HUES6 (cell line): Measurements from ENCODE around the gene SLC44A4.

Experiments used
- H3K27ac ChIP-seq: 2 replicates; pipeline ENCODE4 v1.7.0; 2013; ENCODE audit warnings: low read depth, mild to moderate bottlenecking, low read length, inconsistent platforms
- H3K27me3 ChIP-seq: 2 replicates; pipeline ENCODE4 v1.6.1; 2013; ENCODE audit warnings: low read length; ENCODE audit not compliant: control insufficient read depth, insufficient read depth
- H3K36me3 ChIP-seq: 2 replicates; pipeline ENCODE4 v1.6.1; 2013; ENCODE audit warnings: low read length; ENCODE audit not compliant: control insufficient read depth, insufficient read depth
- H3K4me1 ChIP-seq: 2 replicates; pipeline ENCODE4 v1.6.1; 2013; ENCODE audit warnings: low read length; ENCODE audit not compliant: control insufficient read depth, insufficient read depth
- H3K4me3 ChIP-seq: 2 replicates; pipeline ENCODE4 v1.5.1; 2013; ENCODE audit warnings: low read depth, low read length
- H3K9ac ChIP-seq: one replicate; pipeline ENCODE4 v1.6.1; 2013; ENCODE audit warnings: mild to moderate bottlenecking, low read length
- H3K9me3 ChIP-seq: 2 replicates; pipeline ENCODE4 v1.6.1; 2013; ENCODE audit warnings: low read depth, low read length; ENCODE audit not compliant: control insufficient read depth, insufficient read depth

The SLC44A4 gene

DNA sequence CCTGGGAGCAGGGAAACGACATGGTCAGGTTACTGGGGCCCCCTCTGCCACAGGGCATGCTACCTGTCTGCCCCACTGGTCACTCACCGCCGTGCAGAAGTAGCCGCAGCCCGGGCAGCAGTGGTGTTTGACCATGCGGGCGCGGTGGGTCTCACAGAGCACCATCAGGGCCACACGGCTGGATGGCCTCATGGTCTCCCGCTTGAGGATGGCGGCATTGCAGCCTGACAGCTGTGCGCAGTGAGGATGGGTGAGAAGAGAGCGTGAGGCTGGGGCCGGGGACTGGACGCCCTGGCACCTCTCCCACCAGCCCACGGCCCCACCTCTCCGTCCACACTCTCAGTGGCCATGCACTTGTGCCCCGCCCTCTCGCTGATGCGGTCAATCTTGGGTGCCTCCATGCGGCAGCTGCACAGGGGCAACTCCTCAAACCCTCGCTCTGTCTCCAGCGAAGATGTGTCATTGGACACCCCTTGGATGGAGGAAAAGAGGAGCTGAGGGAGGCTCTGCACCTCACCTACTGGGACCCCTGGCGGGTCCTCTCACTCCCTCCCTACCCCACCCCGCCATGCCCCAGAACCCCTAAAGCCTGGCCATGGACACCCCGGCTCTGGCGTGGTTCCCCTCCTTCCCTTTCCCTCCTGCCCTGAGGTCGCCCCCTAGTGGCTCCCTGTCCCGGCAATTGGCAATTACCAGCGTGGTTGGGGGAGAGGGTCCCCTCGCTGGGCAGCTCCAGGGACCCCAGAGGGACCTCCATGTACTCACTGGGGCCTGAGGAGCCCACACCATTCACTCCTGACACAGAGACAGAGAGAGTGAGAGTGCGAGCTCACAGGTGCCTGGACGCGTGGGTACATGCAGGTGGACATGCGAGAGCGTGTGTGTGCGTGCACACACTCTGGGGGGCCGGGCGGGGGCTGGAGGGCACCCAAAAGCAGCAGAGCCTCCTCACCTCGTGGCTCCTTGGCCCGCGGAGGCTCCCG, 9.8 kb upstream of the SLC44A4 start:
- Histone ChIP-seq H3K36me3 (peaks cover 89% of the 10 kb centered on the region), H3K9me3 (no peaks in the 10 kb centered on the region), H3K27ac (no peak overlapping the region), H3K4me1 (no peaks in the 10 kb centered on the region), H3K4me3 (no peak overlapping the region), H3K27me3 (no peaks in the 10 kb centered on the region), H3K9ac (no peak overlapping the region)

DNA sequence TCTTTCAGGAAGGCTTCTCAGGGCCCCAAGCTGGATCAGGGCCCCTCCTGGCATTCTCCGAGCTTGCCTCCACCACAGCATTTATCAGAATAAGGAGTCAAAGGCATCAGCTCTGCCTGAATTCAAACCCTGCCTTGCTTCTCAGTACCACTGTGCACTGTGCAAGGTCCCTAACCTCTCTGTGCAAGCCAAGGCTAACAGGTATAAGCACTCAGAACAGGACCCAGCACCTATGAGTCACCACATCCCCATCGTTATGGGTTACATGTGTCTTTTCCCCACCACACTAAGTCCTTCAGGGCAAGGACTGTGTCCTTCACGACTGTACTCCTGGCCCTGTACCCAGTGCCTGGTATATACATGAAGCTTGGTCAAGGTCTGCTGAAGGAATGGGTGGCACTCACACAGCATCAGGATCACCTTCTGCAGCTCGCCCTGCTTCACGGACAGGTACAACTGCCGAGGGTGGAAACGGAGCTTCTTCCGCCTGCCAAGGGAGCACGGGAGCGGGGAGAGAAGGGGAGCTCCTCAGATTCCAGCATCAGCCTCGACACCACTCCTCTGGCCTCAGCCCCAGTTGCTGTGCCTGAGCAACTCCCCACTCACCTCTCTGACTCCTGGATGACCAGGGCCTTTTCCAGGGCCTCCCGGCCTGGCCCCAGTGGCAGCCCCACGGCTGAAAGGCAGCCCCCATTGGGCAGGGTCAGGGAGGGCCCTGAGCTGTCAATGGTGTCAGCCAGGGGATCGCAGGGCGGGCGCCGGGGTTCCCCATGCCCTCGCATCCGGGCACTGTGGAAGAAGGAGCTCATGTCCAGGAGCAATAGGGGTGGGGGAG, 8.6 kb upstream of the SLC44A4 start:
- Histone ChIP-seq H3K4me1 (no peaks in the 10 kb centered on the region), H3K9ac (no peak overlapping the region), H3K27me3 (no peaks in the 10 kb centered on the region), H3K4me3 (no peak overlapping the region), H3K9me3 (no peaks in the 10 kb centered on the region), H3K27ac (no peak overlapping the region), H3K36me3 (peaks cover 89% of the 10 kb centered on the region)

DNA sequence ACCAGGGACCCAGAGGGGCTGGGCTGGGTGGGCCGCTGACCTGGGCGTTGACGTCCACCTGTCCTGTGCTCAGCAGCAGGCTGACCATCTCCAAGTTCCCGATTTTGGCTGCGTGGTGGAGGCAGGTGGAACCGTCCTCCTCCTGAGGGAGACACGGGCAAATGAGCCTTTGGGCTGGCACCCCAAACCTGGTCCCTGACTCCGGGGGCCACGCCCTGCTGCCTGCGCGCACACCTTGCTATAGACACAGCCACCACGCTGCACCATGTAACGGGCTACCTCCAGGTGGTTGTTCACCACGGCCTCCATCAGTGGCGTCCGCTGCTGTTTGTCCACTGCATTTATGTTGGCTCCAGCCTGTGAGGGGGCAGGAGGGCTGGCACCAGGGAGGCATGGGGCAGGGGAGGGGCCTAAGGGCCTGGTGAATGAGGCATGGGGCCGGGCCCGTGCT, 7.8 kb upstream of the SLC44A4 start:
- H3K36me3 ChIP-seq, result peaks cover 87% of the 10 kb centered on the region
- H3K9ac ChIP-seq, result no peak overlapping the region
- no peak overlapping the region for H3K4me3 ChIP-seq
- no peaks in the 10 kb centered on the region for H3K27me3 ChIP-seq
- H3K4me1 ChIP-seq, result no peaks in the 10 kb centered on the region
- no peak overlapping the region for H3K27ac ChIP-seq
- no peaks in the 10 kb centered on the region for H3K9me3 ChIP-seq

DNA sequence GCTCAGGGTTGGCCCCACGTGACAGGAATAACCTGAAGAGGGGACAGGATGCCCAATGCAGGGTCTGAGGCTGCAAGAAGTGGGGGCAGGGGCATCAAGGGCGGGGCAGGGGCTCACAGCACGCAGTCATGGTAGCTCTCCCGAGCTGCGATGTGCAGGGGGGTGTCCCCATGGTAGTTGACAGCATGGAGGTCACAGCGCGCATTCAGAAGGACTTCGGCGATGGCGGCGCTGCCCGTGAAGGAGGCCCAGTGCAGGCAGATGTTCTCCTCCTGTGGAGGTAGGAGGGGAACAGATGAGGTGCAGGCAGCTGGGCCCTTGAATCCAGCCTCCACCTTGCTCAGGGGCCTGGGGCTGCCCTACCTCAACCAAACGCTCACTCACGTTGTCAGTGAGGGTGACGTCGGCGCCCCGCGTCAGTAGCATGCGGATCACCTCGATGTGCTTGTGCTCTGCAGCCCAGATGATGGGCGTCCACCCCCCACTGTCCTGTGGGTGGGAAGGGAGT, 5.8 kb upstream of the SLC44A4 start:
- H3K4me1 ChIP-seq, result no peaks in the 10 kb centered on the region
- H3K27ac ChIP-seq, result no peak overlapping the region
- H3K4me3 ChIP-seq, result no peak overlapping the region
- H3K27me3 ChIP-seq, result no peaks in the 10 kb centered on the region
- H3K36me3 ChIP-seq, result peaks cover 94% of the 10 kb centered on the region
- H3K9ac ChIP-seq, result no peak overlapping the region
- H3K9me3 ChIP-seq, result no peaks in the 10 kb centered on the region

DNA sequence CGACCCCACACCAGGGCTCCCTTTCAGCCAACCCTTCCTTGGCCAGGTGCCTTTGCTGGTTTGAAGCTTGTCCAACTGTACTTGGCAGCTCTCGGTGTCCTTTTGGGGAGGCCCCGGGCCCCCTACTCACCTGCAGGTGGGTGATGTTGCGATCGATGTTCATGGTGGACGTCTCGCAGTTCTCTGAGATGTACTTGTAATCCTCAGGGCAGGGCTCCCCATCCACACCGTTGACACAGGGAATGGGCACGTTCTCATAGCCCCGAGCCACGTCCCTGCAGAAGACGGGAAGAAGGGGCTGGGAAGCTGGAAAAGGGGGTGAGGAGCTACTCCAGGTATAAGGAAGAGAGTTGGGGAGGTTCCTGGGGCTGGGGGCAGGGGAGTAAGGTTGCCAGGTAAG, 4.9 kb upstream of the SLC44A4 start:
- Histone ChIP-seq H3K36me3 (peaks cover 87% of the 10 kb centered on the region), H3K9ac (no peak overlapping the region), H3K4me1 (no peaks in the 10 kb centered on the region), H3K4me3 (no peak overlapping the region), H3K9me3 (no peaks in the 10 kb centered on the region), H3K27ac (no peak overlapping the region), H3K27me3 (no peaks in the 10 kb centered on the region)

DNA sequence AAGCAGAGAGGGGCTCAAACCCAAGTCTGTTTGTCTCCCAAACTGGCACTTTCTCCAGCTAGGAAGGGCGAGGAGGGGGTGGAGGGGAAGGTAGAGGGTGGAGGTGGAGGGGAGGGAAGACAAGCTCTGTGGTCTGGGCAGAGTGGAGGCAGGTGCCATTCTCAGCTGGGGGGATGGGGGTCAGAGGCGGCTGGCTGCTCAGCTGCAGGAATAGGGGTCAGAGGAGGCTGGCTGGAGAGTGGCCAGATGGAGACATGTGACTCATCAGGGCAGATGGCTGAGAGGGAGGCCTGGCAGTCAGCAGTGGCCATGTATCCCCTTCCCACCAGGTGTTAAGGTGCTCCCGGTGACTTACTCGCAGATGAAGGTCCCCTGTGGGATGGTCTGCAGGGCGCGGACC, 3.5 kb upstream of the SLC44A4 start:
- Histone ChIP-seq H3K9ac (no peak overlapping the region), H3K9me3 (no peaks in the 10 kb centered on the region), H3K27me3 (no peaks in the 10 kb centered on the region), H3K4me3 (no peak overlapping the region), H3K36me3 (peaks cover 74% of the 10 kb centered on the region), H3K27ac (no peak overlapping the region), H3K4me1 (no peaks in the 10 kb centered on the region)

DNA sequence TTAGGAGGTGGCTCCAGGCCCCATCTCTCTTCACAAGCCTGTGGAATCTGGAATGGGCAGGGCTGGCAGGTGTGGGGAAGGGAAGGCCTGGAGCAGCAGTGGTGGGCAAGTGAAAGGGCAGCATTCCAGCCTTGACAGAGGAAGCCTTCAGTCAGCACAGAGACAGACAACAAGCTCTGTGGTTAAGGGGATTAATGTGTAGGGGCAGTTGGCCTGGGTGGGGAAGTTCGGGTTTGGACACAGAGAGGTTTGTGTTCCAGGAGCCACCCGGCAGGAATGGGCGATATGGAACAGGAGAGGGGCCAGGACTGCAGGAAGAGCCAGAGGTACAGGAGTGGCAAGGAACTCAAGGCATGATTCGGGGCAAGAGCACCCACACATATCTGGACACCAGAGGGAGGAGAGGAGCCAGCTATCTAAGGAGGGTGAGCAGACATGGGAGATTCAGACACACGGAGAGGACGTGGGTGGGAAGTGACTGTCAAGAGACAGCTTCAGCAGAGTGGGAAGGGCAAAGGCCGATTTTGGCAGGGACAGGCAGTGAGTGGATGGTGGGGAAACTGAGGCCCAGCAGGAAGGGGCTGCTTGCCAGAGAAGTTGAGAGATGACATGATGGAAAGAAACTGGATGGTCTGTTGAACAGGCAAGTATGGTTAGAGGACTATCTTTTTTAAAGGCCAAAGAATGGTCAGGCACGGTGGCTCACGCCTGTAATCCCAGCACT, 2.5 kb upstream of the SLC44A4 start:
- H3K27ac ChIP-seq, result no peak overlapping the region
- H3K4me1 ChIP-seq, result no peaks in the 10 kb centered on the region
- H3K9me3 ChIP-seq, result no peaks in the 10 kb centered on the region
- peaks cover 63% of the 10 kb centered on the region for H3K36me3 ChIP-seq
- no peaks in the 10 kb centered on the region for H3K27me3 ChIP-seq
- no peak overlapping the region for H3K9ac ChIP-seq
- H3K4me3 ChIP-seq, result no peak overlapping the region

DNA sequence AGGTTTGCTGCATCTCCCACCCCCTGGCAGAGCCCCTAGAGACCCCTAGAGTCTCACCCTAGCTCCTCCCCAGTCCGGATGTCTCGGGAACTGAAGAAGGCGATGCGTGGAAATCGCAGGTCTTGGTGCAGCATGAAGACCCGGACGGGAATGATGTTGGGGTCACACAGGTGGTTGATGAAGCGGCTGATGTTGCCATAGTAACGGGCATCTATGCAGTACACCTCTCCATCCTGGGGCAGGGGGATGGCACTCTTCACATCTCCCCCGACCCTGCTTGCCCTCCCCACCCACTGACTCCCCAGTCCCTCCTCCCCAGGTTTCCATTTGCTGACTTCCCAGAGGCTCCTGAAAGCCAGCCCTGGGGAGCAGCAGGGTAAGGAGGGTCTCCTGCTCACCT, 1.8 kb upstream of the SLC44A4 start:
- H3K9ac ChIP-seq, result no peak overlapping the region
- no peak overlapping the region for H3K27ac ChIP-seq
- no peaks in the 10 kb centered on the region for H3K9me3 ChIP-seq
- H3K4me3 ChIP-seq, result no peak overlapping the region
- no peaks in the 10 kb centered on the region for H3K4me1 ChIP-seq
- H3K27me3 ChIP-seq, result no peaks in the 10 kb centered on the region
- peaks cover 58% of the 10 kb centered on the region for H3K36me3 ChIP-seq

DNA sequence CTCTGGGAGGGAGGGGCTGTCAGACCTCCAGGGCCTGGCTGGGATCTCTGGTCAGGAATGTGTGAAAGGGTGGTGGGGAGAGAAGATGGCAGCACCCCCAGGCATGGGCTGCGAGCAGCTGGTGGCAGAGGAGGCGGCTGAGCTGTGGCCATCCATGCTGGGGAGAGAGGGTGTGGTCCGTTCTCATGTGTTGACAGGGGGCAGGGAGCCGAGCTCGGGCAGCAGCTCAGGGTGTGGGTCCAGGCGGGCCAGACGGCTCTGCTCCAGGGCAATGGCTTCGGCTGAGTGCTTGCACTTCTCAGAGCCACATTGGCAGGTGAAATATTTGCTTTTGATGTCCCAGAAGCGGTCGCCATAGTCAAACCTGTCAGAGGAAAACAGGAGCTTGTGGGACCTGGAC, 1.1 kb upstream of the SLC44A4 start:
- Histone ChIP-seq H3K9ac (no peak overlapping the region), H3K27ac (no peak overlapping the region), H3K4me1 (no peaks in the 10 kb centered on the region), H3K27me3 (no peaks in the 10 kb centered on the region), H3K4me3 (no peak overlapping the region), H3K36me3 (peaks cover 52% of the 10 kb centered on the region), H3K9me3 (no peaks in the 10 kb centered on the region)

DNA sequence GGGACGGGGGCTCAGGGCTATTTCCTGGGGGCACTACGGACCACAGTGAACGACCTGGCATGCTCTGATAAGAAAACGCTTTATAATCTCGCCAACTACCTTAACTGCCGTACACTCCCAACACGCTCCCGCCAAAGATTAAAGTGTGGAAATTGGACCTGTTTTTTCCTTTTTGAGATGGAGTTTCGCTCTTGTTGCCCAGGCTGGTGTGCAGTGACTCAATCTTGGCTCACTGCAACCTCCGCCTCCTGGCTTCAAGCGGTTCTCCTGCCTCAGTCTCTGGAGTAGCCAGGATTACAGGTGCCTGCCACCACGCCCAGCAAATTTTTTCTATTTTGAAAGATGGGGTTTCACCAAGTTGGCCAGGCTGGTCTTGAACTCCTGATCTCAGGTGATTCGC, 346 bp upstream of the SLC44A4 start:
- Histone ChIP-seq H3K9me3 (no peaks in the 10 kb centered on the region), H3K27me3 (no peaks in the 10 kb centered on the region), H3K4me3 (no peak overlapping the region), H3K9ac (no peak overlapping the region), H3K4me1 (no peaks in the 10 kb centered on the region), H3K27ac (no peak overlapping the region), H3K36me3 (peaks cover 45% of the 10 kb centered on the region)
